Globus pallidus (tissue), 1 donor: ENCODE results near the gene ESYT1.

ENCODE experiments used
- DNase-seq: peaks from one replicate; pipeline ENCODE4 v3.0.0-alpha.2; 2015; ENCODE audit warnings: low spot score

The ESYT1 gene

GRCh38 chr12:56188131-56188777, 60.2 kb downstream of the ESYT1 start:
- DNase-seq: no peak

- DNase-seq: no peak
Observed at GRCh38 chr12:56188778-56189098, 60.7 kb downstream of the ESYT1 start.

- peak; percentile 80 for DNase-seq
Observed at GRCh38 chr12:56189099-56189917, 61.2 kb downstream of the ESYT1 start, which contains the start of gene SMARCC2. SMARCC2 (minus strand) TSS chr12:56189483; CDS start chr12:56189461, 22 bp downstream.

- DNase-seq: peak; percentile 71
Observed at GRCh38 chr12:56189918-56190694, 62.0 kb downstream of the ESYT1 start.

GRCh38 chr12:56190695-56191155, 62.7 kb downstream of the ESYT1 start:
- no peak for DNase-seq

GRCh38 chr12:56192582-56192981, 64.5 kb downstream of the ESYT1 start:
- DNase-seq: no peak

GRCh38 chr12:56193025-56193578, 65.0 kb downstream of the ESYT1 start:
- peak; percentile 81 for DNase-seq
